K562 (cell line): Measurements from ENCODE around the gene DCAF12. TPM values are rescaled to one million over a fixed set of nuclear protein-coding genes. Genes with fewer than 3 reads are reported as not detected.
A peak's percentile ranks its signal among the peaks of the same experiment; 100 is the strongest.

ENCODE experiments used
- ATAC-seq: fragments of 200-7000 bp; cut with Tn5 transposase; 3 replicates; pipeline ENCODE4 v1.9.1; 2020; ENCODE audit warnings: moderate library complexity
- BruUV-seq: library from RNA; stranded (reverse); fragments of 400-500 nt; replicated peaks from 2 replicates; lab custom pipeline; 2021; lab: Mats Ljungman, UMichigan
- CTCF ChIA-PET: fragments of 300-600 bp; formaldehyde crosslinking; extraction: SDS; loops from one replicate; lab custom pipeline; 2021; ENCODE audit warnings: low intra/inter-chr PET ratio; lab: Yijun Ruan, JAX
- POLR2A ChIA-PET: fragments of 300-600, 350-650 bp; sonication (Branson Sonifier 250); formaldehyde crosslinking; extraction: SDS; loops from one replicate; lab custom pipeline; 2021; ENCODE audit warnings: antibody characterized with exemption, inconsistent platforms; lab: Yijun Ruan, JAX
- DNase-seq, 4 experiments: peaks; one replicate each; pipeline versions ENCODE4 v3.0.0 to v3.0.0-alpha.2; 2011 to 2018; ENCODE audit warnings: low spot score in 3 of 4, mixed read lengths in 3 of 4; ENCODE audit errors: extremely low read depth in 1 of 4
- FAIRE-seq: peaks from 2 replicates; lab custom pipeline; 2011; peaks lifted over from hg19 to GRCh38; lab: Jason Lieb, UNC
- H2AFZ ChIP-seq: 2 replicates; pipeline ENCODE4 v1.6.0; 2011; ENCODE audit warnings: low read depth, low read length, control low read depth, inconsistent platforms
- H3K27ac ChIP-seq: fragments of 200-600 bp; 3 replicates; pipeline ENCODE4 v1.8.0; 2011; ENCODE audit warnings: low read depth, mild to moderate bottlenecking, control low read depth, inconsistent platforms, low read length, moderate library complexity, mixed read lengths; ENCODE audit errors: extremely low read depth
- H3K27me3 ChIP-seq, 2 experiments: fragments of 300-600 bp in 1 of 2; 2 replicates in 1 of 2; 3 replicates in 1 of 2; pipeline versions ENCODE4 v1.6.0 to v1.8.0; 2011; ENCODE audit warnings: inconsistent platforms in 2 of 2, low read length in 2 of 2, mild to moderate bottlenecking in 1 of 2, mixed read lengths in 1 of 2, moderate library complexity in 1 of 2; ENCODE audit not compliant: control insufficient read depth in 2 of 2, insufficient read depth in 2 of 2
- H3K36me3 ChIP-seq: fragments of 300-600 bp; 3 replicates; pipeline ENCODE4 v1.8.0; 2011; ENCODE audit warnings: mild to moderate bottlenecking, low read length, inconsistent platforms; ENCODE audit not compliant: control insufficient read depth, insufficient read depth
- H3K4me1 ChIP-seq, 2 experiments: fragments of 200-600 bp in 1 of 2; replicated peaks in 1 of 2; 2 replicates in 1 of 2; 3 replicates in 1 of 2; pipeline versions ENCODE4 v1.5.1 to v1.8.0; 2011; ENCODE audit warnings: inconsistent platforms in 2 of 2, low read length in 2 of 2, mild to moderate bottlenecking in 1 of 2, mixed read lengths in 1 of 2, moderate library complexity in 1 of 2; ENCODE audit not compliant: control insufficient read depth in 2 of 2, insufficient read depth in 2 of 2
- H3K4me2 ChIP-seq: 2 replicates; pipeline ENCODE4 v1.6.1; 2011; ENCODE audit warnings: low read length, control low read depth, inconsistent platforms, mixed read lengths; ENCODE audit not compliant: insufficient read depth
- H3K4me3 ChIP-seq: fragments of 200-600 bp; sonication (generic), shearing (Covaris generic); 2 replicates; pipeline ENCODE4 v1.5.1; 2016; ENCODE audit warnings: control low read depth, inconsistent platforms
- H3K79me2 ChIP-seq: fragments of 200-600 bp; 3 replicates; pipeline ENCODE4 v1.8.0; 2011; ENCODE audit warnings: low read length, inconsistent platforms; ENCODE audit not compliant: control insufficient read depth, insufficient read depth
- H3K9ac ChIP-seq, 2 experiments: 2 replicates each; pipeline versions ENCODE4 v1.6.0 to v1.6.1; 2011; ENCODE audit warnings: low read depth in 2 of 2, low read length in 2 of 2, control low read depth in 1 of 2, inconsistent platforms in 1 of 2, mild to moderate bottlenecking in 1 of 2, mixed read lengths in 1 of 2; ENCODE audit not compliant: insufficient read depth in 1 of 2
- H3K9me1 ChIP-seq: one replicate; pipeline ENCODE4 v1.6.0; 2011; ENCODE audit warnings: inconsistent platforms, mild to moderate bottlenecking, low read length, moderate library complexity; ENCODE audit not compliant: control insufficient read depth, insufficient read depth
- H3K9me3 ChIP-seq: replicated peaks from 2 replicates; pipeline ENCODE4 v1.5.1; 2011; ENCODE audit warnings: low read depth, low read length, inconsistent platforms; ENCODE audit not compliant: control insufficient read depth, insufficient read depth
- H4K20me1 ChIP-seq: replicated peaks from 2 replicates; pipeline ENCODE4 v1.6.1; 2011; ENCODE audit warnings: low read length, inconsistent platforms, mixed read lengths; ENCODE audit not compliant: control insufficient read depth, insufficient read depth
- ATF3 ChIP-seq, 2 experiments: fragments of 450-650 bp in 1 of 2; sonication (generic) in 1 of 2; formaldehyde crosslinking in 1 of 2; IDR thresholded peaks in 1 of 2; conservative IDR thresholded peaks in 1 of 2; 2 replicates each; pipeline versions ENCODE4 v1.6.1 to v1.8.1; 2016 to 2023; ENCODE audit warnings: mild to moderate bottlenecking in 2 of 2, moderate library complexity in 2 of 2, inconsistent platforms in 1 of 2, missing genetic modification reagents in 1 of 2
- HINFP ChIP-seq: fragments of 450-650 bp; conservative IDR thresholded peaks from 2 replicates; pipeline ENCODE4 v1.6.1; 2016; ENCODE audit warnings: missing genetic modification characterization, low read depth, mild to moderate bottlenecking, control low read depth, missing compliant biosample characterization
- HIVEP1 ChIP-seq: fragments of 250-450 bp; sonication (Bioruptor Pico); IDR thresholded peaks from 2 replicates; pipeline ENCODE4 v1.4.0; 2020; ENCODE audit warnings: mild to moderate bottlenecking
- MAX ChIP-seq: sonication (generic); formaldehyde crosslinking; IDR thresholded peaks from 2 replicates; pipeline ENCODE4 v1.9.0; 2022; ENCODE audit warnings: mild to moderate bottlenecking, missing genetic modification reagents
- MED1 ChIP-seq: sonication (generic); formaldehyde crosslinking; IDR thresholded peaks from 2 replicates; pipeline ENCODE4 v1.8.1; 2023; ENCODE audit warnings: missing genetic modification reagents, borderline replicate concordance
- RBM14 ChIP-seq: fragments of 200-400 bp; formaldehyde crosslinking; IDR thresholded peaks from 2 replicates; pipeline ENCODE4 v1.6.1; 2018; ENCODE audit warnings: low read depth, mild to moderate bottlenecking, low read length, moderate library complexity, borderline replicate concordance; ENCODE audit not compliant: insufficient read depth
- RBM25 ChIP-seq: fragments of 200-400 bp; formaldehyde crosslinking; IDR thresholded peaks from 2 replicates; pipeline ENCODE4 v1.6.1; 2018; ENCODE audit warnings: low read length, low read depth, moderate library complexity; ENCODE audit not compliant: severe bottlenecking
- WHSC1 ChIP-seq: IDR thresholded peaks from one replicate; pipeline ENCODE4 v1.6.1; 2012; ENCODE audit warnings: low read length, control low read depth, inconsistent platforms
- ZBED1 ChIP-seq: IDR thresholded peaks from 2 replicates; pipeline ENCODE4 v1.6.1; 2014
- ZBTB2 ChIP-seq: fragments of 450-650 bp; IDR thresholded peaks from 2 replicates; pipeline ENCODE4 v1.6.1; 2016; ENCODE audit warnings: antibody characterized with exemption
- ZFX ChIP-seq: sonication (generic); formaldehyde crosslinking; IDR thresholded peaks from 2 replicates; pipeline ENCODE4 v1.8.0; 2022; ENCODE audit warnings: mild to moderate bottlenecking, missing genetic modification reagents, moderate library complexity
- ZNF282 ChIP-seq: sonication (generic); formaldehyde crosslinking; IDR thresholded peaks from 2 replicates; pipeline ENCODE4 v1.8.1; 2023; ENCODE audit warnings: missing genetic modification reagents
- WGBS: fragments of 100-300 bp; shearing (Covaris generic); methylation state at CpG from one replicate; pipeline ENCODE4 v1.1.6; 2016; ENCODE audit warnings: low coverage, mixed read lengths; ENCODE audit not compliant: insufficient coverage; ENCODE audit errors: missing lambda C conversion rate; 5-methylcytosine and 5-hydroxymethylcytosine counted together
- in situ Hi-C: fragments of 300-500 bp; cut with MboI; formaldehyde crosslinking; loops from 4 replicates; pipeline ENCODE4 v1.15.0; 2018; ENCODE audit warnings: inconsistent platforms, mixed read lengths
- intact Hi-C: fragments of 100-400 bp; cut with micrococcal nuclease; formaldehyde crosslinking; loops from 2 replicates; pipeline ENCODE4 v1.14.2; 2022
- polyA plus RNA-seq, 8 experiments: library from polyadenylated mRNA; depleted of rRNA in 4 of 8; stranded (reverse) in 5 of 8; unstranded in 3 of 8; fragments of >200 nt; fragmentation: Nextera tagmentation in 2 of 8; fragmentation: Illumina TruSeq in 1 of 8; extraction: Ambion mirVana in 2 of 8; extraction: Trizol in 1 of 8; gene quantifications; 2 replicates each; pipeline versions ENCODE4 v1.2.1 to v1.2.3, GENCODE V29; 2011 to 2014; ENCODE audit warnings: inconsistent platforms in 1 of 8, missing spikeins in 1 of 8
- total RNA-seq, 7 experiments: library from RNA; depleted of rRNA in 6 of 7; stranded (reverse); fragments of >200 nt in 6 of 7; fragmentation: Illumina TruSeq in 2 of 7; extraction: Trizol in 2 of 7; gene quantifications; 2 replicates each; pipeline versions ENCODE4 v1.2.1 to v1.2.3, GENCODE V29; 2011 to 2021; ENCODE audit warnings: low replicate concordance in 1 of 7
- TF ChIP-seq, protein P1 (sequence below): sonication (generic); formaldehyde crosslinking; IDR thresholded peaks from 2 replicates; pipeline ENCODE4 v1.8.0; 2022; ENCODE audit warnings: missing genetic modification reagents, mild to moderate bottlenecking, moderate library complexity, borderline replicate concordance

The DCAF12 gene
- total and polyA plus RNA-seq, 9 of the 15 experiments (the other 6 are each of a cell fraction or from before 2014, with no cell fraction given) = 10.9 to 59.6 (median 30.8) TPM

DNA sequence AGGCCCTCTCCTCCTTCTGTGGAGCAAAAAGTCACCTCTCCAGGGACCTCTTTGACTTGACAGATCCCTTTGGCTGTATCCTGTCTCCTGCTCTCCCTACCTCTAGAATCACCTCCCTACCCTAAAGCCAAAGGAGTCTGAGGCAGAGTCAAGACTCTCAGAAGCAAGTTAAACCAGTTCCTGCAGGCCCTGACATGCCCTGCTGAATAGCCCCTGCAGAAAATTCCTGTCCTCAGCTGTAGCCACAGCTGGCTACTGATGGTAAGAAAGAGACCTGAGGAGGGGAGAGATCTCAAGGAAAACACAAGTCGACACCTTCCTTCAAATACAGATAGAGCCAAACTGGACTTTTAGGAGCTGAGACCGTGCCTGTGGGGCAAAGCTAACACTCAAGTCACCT, 54.1 kb downstream of the DCAF12 start (continued):
- TF ChIP-seq ZNF282 = no peak
- TF ChIP-seq RBM25 = no peak

DNA sequence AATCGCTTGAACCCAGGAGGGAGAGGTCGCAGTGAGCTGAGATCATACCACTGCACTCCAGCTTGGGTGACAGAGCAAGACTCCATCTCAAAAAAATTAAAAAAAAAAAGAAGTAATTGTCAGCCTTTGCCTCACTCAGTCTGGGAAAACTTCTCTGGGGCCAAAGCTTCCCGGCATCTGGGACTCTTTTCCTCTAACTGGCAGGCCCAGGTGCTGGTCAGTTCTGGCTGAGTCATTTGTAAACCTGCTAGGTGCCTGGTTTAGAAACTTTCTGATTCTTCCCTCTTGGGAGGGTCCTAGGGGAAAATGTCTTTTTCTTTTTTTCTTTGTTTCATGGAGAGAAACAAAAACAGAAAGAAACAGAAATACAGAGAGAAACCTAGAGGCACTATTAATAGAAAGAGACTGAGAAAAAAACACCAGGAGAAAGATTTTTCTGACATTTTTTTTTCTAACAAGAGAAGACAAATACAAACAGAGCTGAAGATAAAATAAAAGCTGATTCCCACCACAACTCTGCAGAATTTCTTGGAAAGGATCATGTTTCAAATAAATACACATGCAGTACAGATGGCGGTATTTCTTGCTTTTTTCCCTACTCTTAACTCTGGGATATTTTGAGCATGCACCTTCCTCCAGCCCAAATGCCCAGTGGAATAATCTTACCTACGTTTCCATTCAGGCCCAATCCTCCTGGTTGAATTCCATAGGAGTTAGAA, 55.7 kb downstream of the DCAF12 start:
- H3K27me3 ChIP-seq = no peaks in the 10 kb centered on the region
- H3K9me1 ChIP-seq = no peaks in the 10 kb centered on the region
- H3K9me3 ChIP-seq = no peaks in the 10 kb centered on the region
- H3K4me2 ChIP-seq = no peak overlapping the region; the same call in 1 of the 2 replicates
- no peaks in the 10 kb centered on the region for H3K79me2 ChIP-seq
- peaks cover 2 to 7% of the 10 kb centered on the region in 2 experiments; a peak in 4 of 5 replicates for H3K4me1 ChIP-seq
- H3K27ac ChIP-seq = no peak overlapping the region
- ChIA-PET CTCF (no interaction called here), POLR2A (no interaction called here)
- H4K20me1 ChIP-seq = no peaks in the 10 kb centered on the region
- in situ Hi-C loops (no loop called here), intact Hi-C loops (loop anchor here (10.0 kb wide), 1 partner anchor 146 kb away; no protein-coding TSS in a partner anchor)
- 32% methylated on average over 4 of the region's 5 CpGs for whole genome bisulfite sequencing
- ATAC-seq (no peak), FAIRE-seq (no peak), DNase-seq (no peak)
- no peak overlapping the region for H3K4me3 ChIP-seq
- no peaks in the 10 kb centered on the region for H3K36me3 ChIP-seq
- no TSS peak for BruUV-seq
- H3K9ac ChIP-seq = no peak overlapping the region
- H2AFZ ChIP-seq = peak overlapping the region; percentile 62
- TF ChIP-seq ZFX (no peak), WHSC1 (no peak), MED1 (no peak), HIVEP1 (no peak), ZBTB2 (no peak), MAX (CRISPR knock-in tag) (no peak), ATF3 (IDR thresholded peaks at IDR 0.05) (no peak), ATF3 (CRISPR knock-in tag; conservative IDR thresholded peaks at IDR 0.05) (no peak), HINFP (tag) (no peak), RBM14 (no peak), ZBED1 (no peak)
- TF ChIP-seq, protein P1, sequence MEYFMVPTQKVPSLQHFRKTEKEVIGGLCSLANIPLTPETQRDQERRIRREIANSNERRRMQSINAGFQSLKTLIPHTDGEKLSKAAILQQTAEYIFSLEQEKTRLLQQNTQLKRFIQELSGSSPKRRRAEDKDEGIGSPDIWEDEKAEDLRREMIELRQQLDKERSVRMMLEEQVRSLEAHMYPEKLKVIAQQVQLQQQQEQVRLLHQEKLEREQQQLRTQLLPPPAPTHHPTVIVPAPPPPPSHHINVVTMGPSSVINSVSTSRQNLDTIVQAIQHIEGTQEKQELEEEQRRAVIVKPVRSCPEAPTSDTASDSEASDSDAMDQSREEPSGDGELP (CRISPR knock-in tag) = no peak
